Suprapubic skin (tissue), 4 donors: Measurements from ENCODE around the gene ZNF592. TPM values are rescaled to one million over a fixed set of nuclear protein-coding genes. Genes with fewer than 3 reads are reported as not detected.

Source experiments
- DNase-seq, 2 donors: peaks; one replicate each; pipeline ENCODE4 v3.0.0-alpha.2; 2019; ENCODE audit warnings: low spot score in 2 of 2
- H3K27ac ChIP-seq: fragments of 200-600 bp; sonication (generic); one replicate; pipeline ENCODE4 v1.5.1; 2019
- H3K27me3 ChIP-seq: fragments of 200-600 bp; sonication (generic); one replicate; pipeline ENCODE4 v1.5.1; 2019
- H3K36me3 ChIP-seq: fragments of 200-600 bp; sonication (generic); one replicate; pipeline ENCODE4 v1.5.1; 2019
- H3K4me1 ChIP-seq: fragments of 200-600 bp; sonication (generic); one replicate; pipeline ENCODE4 v1.5.1; 2019
- H3K4me3 ChIP-seq: fragments of 200-600 bp; sonication (generic); one replicate; pipeline ENCODE4 v1.5.1; 2019; ENCODE audit warnings: mild to moderate bottlenecking
- H3K9me3 ChIP-seq: fragments of 200-600 bp; sonication (generic); one replicate; pipeline ENCODE4 v1.5.1; 2019
- CTCF ChIP-seq, 2 donors: fragments of 200-600 bp in 1 of 2; fragments of 450-650 bp in 1 of 2; sonication (generic) in 1 of 2; IDR thresholded peaks; one replicate each; pipeline ENCODE4 v1.5.1; 2016 to 2019; ENCODE audit warnings: antibody characterized with exemption in 2 of 2, mild to moderate bottlenecking in 1 of 2, moderate library complexity in 1 of 2
- EP300 ChIP-seq: sonication (generic); formaldehyde crosslinking; IDR thresholded peaks from one replicate; pipeline ENCODE4 v1.6.1; 2017; ENCODE audit warnings: antibody characterized with exemption
- POLR2A ChIP-seq, 2 donors: fragments of 450-650 bp; IDR thresholded peaks; one replicate each; pipeline ENCODE4 v1.6.1; 2017; ENCODE audit warnings: antibody characterized with exemption in 2 of 2, mild to moderate bottlenecking in 2 of 2, moderate library complexity in 2 of 2
- POLR2AphosphoS5 ChIP-seq, 3 donors: sonication (generic); formaldehyde crosslinking; IDR thresholded peaks; one replicate each; pipeline ENCODE4 v1.6.1; 2017; ENCODE audit warnings: antibody characterized with exemption in 3 of 3
- WGBS: methylation state at CpG from one replicate; pipeline ENCODE4 v1.1.5; 2018; 5-methylcytosine and 5-hydroxymethylcytosine counted together
- total RNA-seq, 4 donors: library from RNA; depleted of rRNA; stranded (reverse); fragments of >200 nt; gene quantifications; one replicate each; pipeline ENCODE4 v1.1.0, GENCODE V29; 2016

Gene ZNF592
- total RNA-seq, 4 donors from 2014 or later: 23.1 to 37.2 (median 30.7) TPM

DNA sequence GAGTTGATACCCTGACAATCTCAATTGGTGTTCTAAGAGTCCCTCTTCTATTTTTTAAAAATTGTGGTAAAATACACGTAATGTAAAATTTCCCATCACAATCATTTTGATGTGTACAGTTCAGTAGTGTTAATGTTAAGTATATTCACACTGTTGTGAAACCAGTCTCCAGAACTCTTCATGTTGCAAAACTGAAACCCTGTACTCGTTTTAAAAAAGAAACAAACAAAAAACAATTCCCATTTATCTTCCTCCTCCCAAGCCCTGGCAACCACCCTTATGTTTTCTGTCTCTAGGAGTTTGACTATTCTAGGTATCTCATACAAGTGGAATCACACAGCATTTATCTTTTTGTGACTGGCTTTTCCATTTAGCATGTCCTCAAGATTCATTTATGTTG is 40.1 kb downstream of the ZNF592 start:
- no peaks in the 10 kb centered on the region for H3K9me3 ChIP-seq
- H3K4me3 ChIP-seq: no peak overlapping the region
- peaks cover 13% of the 10 kb centered on the region for H3K4me1 ChIP-seq
- H3K36me3 ChIP-seq: peaks cover 62% of the 10 kb centered on the region
- DNase-seq: no peak
- 62% methylated on average over 2 of the region's 2 CpGs for WGBS
- no peaks in the 10 kb centered on the region for H3K27me3 ChIP-seq
- TF ChIP-seq EP300 (no peak), POLR2A (IDR thresholded peaks at IDR 0.05) (no peak), CTCF (IDR thresholded peaks at IDR 0.05) (no peak), POLR2AphosphoS5 (IDR thresholded peaks at IDR 0.05) (no peak)
- H3K27ac ChIP-seq: no peak overlapping the region

GRCh38 chr15:84789762-84790161 is 41.4 kb downstream of the ZNF592 start:
- Histone ChIP-seq H3K9me3 (no peaks in the 10 kb centered on the region), H3K4me1 (peaks cover 13% of the 10 kb centered on the region), H3K27ac (no peak overlapping the region), H3K27me3 (no peaks in the 10 kb centered on the region), H3K36me3 (peaks cover 56% of the 10 kb centered on the region), H3K4me3 (no peak overlapping the region)
- 89% methylated on average over 5 of the region's 5 CpGs for WGBS
- TF ChIP-seq POLR2AphosphoS5 (IDR thresholded peaks at IDR 0.05) (no peak), CTCF (IDR thresholded peaks at IDR 0.05) (no peak), EP300 (no peak), POLR2A (IDR thresholded peaks at IDR 0.05) (no peak)
- no peak for DNase-seq

DNA sequence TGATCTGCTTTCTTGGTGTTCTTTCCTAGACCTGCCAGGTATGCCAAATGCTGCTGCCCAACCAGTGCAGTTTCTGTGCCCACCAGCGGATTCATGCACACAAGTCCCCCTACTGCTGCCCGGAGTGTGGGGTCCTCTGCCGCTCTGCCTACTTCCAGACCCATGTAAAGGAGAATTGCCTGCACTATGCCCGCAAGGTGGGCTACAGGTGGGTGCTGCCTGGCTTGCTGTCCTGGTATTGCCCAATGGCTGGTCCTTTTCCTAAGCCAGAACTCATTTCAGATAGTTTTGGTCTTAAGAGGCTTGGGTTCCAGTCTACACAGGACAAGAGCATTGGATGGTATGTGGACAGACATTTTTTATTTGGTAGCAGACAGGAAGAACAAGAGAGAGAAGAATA is 42.3 kb downstream of the ZNF592 start:
- Histone ChIP-seq H3K4me1 (peaks cover 13% of the 10 kb centered on the region), H3K4me3 (no peak overlapping the region), H3K27ac (no peak overlapping the region), H3K27me3 (no peaks in the 10 kb centered on the region), H3K9me3 (no peaks in the 10 kb centered on the region), H3K36me3 (peaks cover 51% of the 10 kb centered on the region)
- DNase-seq: no peak
- 87% methylated on average over 4 of the region's 4 CpGs for WGBS
- TF ChIP-seq POLR2AphosphoS5 (IDR thresholded peaks at IDR 0.05) (no peak), CTCF (IDR thresholded peaks at IDR 0.05) (no peak), EP300 (no peak), POLR2A (IDR thresholded peaks at IDR 0.05) (no peak)

DNA sequence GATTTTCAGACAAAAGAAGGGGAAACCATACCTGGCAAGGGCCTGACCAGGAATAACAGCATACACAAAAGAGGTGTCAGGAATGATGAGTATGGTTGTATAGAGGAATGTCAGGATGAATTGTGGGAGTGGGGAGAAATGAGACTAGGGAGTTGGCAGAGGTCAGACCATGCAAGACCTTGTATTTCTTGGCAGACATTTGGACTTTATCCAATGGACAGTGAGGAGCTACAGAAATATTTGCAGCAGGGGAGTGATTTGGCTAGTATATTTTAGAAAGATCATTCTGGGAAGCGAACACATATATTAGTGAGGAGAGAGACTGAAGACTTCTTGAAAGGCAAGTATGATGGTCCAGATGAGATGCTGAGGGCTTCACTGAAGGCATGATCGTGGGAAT is 43.4 kb downstream of the ZNF592 start:
- WGBS: 98% methylated on average over 2 of the region's 2 CpGs
- peaks cover 13% of the 10 kb centered on the region for H3K4me1 ChIP-seq
- no peaks in the 10 kb centered on the region for H3K27me3 ChIP-seq
- peaks cover 50% of the 10 kb centered on the region for H3K36me3 ChIP-seq
- no peak for DNase-seq
- no peak for TF ChIP-seq CTCF (IDR thresholded peaks at IDR 0.05)
- TF ChIP-seq POLR2AphosphoS5 (IDR thresholded peaks at IDR 0.05): no peak
- no peak for TF ChIP-seq POLR2A (IDR thresholded peaks at IDR 0.05)
- no peak for TF ChIP-seq EP300
- H3K4me3 ChIP-seq: no peak overlapping the region
- no peak overlapping the region for H3K27ac ChIP-seq
- H3K9me3 ChIP-seq: no peaks in the 10 kb centered on the region

- Histone ChIP-seq H3K4me1 (no peaks in the 10 kb centered on the region), H3K27me3 (no peaks in the 10 kb centered on the region), H3K9me3 (no peaks in the 10 kb centered on the region), H3K27ac (no peak overlapping the region), H3K4me3 (no peak overlapping the region), H3K36me3 (peaks cover 63% of the 10 kb centered on the region)
- WGBS: 98% methylated on average over 7 of the region's 7 CpGs
- TF ChIP-seq POLR2A (IDR thresholded peaks at IDR 0.05) (no peak), EP300 (no peak), CTCF (IDR thresholded peaks at IDR 0.05) (no peak), POLR2AphosphoS5 (IDR thresholded peaks at IDR 0.05) (no peak)
- no peak for DNase-seq
Measured at GRCh38 chr15:84793431-84794161, 45.2 kb downstream of the ZNF592 start.
